Breast epithelium (tissue), 3 donors: ENCODE results near the gene TXNDC16.

Source experiments
- CTCF ChIP-seq, 3 donors: fragments of 450-650 bp; IDR thresholded peaks; one replicate each; pipeline ENCODE4 v1.5.1; 2016 to 2017; ENCODE audit warnings: antibody characterized with exemption in 3 of 3, mild to moderate bottlenecking in 3 of 3, moderate library complexity in 3 of 3
- POLR2A ChIP-seq: fragments of 450-650 bp; IDR thresholded peaks from one replicate; pipeline ENCODE4 v1.6.1; 2016; ENCODE audit warnings: antibody characterized with exemption, mild to moderate bottlenecking, moderate library complexity

GRCh38 chr14:52412426-52412825 lies 139.9 kb downstream of the TXNDC16 start:
- no peak for TF ChIP-seq CTCF (IDR thresholded peaks at IDR 0.05)
- no peak for TF ChIP-seq POLR2A
